NT2/D1 (cell line): ENCODE results near the gene LRRC59.

Experiments
- YY1 ChIP-seq: IDR thresholded peaks from 2 replicates; pipeline ENCODE4 v1.6.1; 2011; ENCODE audit not compliant: insufficient read length, insufficient read depth
- ZNF274 ChIP-seq: IDR thresholded peaks from 2 replicates; pipeline ENCODE4 v1.6.1; 2011; ENCODE audit warnings: mild to moderate bottlenecking, low read depth, low read length

DNA sequence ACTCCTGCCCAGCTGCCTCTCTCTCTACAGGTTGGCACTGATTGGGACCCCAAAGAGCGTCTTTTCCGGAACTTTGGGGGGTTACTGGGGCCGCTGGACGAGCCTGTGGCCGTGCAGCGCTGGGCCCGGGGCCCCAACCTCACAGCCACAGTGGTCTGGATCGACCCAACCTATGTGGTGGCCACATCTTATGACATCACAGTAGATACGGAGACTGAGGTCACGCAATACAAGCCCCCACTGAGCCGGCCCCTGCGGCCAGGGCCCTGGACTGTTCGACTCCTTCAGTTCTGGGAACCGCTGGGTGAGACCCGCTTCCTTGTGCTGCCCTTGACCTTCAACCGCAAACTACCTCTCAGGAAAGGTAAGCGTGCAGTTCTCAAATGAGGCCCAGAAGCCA is 39.1 kb downstream of the LRRC59 start:
- TF ChIP-seq YY1 = no peak
- TF ChIP-seq ZNF274 = no peak
